HG03520 (cell line): ENCODE data around the gene SCP2D1.
"Not testable (repeated sequence)": the region's sequence is repeated elsewhere in the genome, so short reads cannot be mapped to it uniquely, and the experiment has no call there.

ENCODE experiments used
- ATAC-seq: cut with Tn5 transposase; IDR thresholded peaks from one replicate; pipeline ENCODE4 v1.9.1; 2021; ENCODE audit warnings: mild to moderate bottlenecking, moderate library complexity; ENCODE audit not compliant: unreplicated experiment

The SCP2D1 gene

DNA sequence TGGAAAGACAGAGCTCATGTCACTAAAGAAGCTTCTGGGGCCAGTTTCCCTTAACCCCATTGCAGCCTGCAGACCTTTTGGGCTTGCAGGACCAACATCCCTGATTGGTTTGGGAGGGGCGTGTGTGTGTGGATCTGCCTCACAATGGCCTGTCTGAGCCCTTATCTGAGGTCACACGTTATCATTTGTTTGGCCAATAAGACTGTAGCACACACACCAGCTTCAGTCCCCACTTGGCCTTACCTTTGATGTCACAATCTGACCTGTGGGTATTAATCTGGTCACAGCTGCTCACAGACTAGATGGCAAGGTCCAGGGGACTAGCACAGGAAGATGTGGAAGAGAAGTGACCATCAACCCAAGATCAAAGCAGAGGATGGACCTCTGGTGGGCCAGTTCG is at the start of gene SCP2D1:
SCP2D1 (plus strand) TSS at position 301 of the 400 bp plus-strand sequence; CDS start at position 334, 33 bp downstream.
- ATAC-seq: no peak

DNA sequence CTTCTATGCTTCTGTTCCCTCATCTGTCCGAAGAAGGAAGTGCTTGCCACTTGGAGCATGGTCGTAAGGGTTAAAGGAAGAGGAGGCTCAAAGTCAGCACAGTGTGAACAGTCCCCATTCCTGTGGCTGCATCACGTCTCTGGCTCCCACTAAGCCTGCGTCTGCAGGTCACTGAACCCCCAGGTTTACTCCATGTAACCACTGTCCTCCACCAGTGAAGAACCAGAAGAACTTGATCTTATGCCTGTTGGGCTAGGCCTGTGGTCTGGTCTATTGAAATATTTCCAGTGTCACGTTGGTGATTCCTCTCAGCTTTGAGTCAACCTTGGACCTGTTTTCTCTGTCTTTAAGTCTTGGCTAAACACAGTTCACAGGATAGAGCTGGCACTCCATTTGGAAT is 45.9 kb upstream of the SCP2D1 start:
- no peak for ATAC-seq

DNA sequence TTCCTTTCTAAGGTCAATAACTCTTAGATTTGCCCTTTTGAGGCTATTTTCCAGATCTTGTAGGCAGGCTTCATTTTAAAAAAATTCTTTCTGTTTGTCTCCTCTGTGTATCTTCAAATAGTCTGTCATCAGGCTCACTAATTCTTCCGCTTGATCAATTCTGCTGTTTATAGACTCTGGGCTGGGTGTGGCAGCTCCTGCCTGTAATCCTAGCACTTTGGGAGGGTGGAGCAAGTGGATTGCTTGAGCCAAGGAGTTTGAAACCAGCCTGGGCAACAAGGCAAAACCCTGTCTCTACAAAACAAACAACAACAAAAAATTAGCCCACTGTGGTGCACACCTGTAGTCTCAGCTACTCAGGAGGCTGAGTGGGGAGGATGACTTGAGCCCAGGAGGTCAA is 40.0 kb upstream of the SCP2D1 start:
- ATAC-seq: no peak

DNA sequence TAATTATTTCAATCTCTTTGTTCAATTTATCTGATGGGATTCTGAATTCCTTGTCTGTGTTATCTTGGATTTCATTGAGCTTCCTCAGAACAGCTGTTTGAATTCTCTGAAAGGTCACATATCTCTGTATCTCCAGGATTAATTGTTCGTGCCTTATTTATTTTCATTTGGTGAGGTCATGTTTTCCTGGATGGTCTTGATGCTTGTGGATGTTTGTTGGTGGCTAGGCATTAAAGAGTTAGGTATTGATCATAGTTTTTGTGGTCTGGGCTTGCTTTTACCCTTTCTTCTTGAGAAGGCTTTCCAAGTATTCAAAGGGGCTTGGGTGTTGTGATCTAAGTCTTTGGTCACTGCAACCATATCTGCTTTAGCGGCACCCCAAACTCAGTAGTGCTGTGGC is 39.4 kb upstream of the SCP2D1 start:
- no peak for ATAC-seq

DNA sequence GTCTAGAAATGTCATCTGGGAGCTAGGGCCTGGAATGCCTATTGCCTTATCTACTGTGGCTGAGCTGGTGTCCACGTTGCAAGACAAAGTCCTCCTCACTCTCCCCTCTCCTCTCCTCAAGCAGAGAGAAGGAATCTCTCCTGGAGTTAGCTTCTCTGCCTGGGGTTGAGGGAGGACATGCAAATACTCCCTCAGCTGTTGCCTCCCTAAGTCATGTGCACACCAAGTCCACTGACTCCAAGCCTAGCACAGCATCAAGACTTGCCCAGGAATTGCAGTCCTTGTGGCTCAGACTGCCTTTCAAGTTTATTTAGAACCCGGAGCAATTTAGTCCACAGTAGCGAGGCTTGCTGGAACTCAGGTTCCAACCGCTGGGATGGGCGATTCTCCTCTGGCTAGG is 38.0 kb upstream of the SCP2D1 start:
- ATAC-seq: no peak

DNA sequence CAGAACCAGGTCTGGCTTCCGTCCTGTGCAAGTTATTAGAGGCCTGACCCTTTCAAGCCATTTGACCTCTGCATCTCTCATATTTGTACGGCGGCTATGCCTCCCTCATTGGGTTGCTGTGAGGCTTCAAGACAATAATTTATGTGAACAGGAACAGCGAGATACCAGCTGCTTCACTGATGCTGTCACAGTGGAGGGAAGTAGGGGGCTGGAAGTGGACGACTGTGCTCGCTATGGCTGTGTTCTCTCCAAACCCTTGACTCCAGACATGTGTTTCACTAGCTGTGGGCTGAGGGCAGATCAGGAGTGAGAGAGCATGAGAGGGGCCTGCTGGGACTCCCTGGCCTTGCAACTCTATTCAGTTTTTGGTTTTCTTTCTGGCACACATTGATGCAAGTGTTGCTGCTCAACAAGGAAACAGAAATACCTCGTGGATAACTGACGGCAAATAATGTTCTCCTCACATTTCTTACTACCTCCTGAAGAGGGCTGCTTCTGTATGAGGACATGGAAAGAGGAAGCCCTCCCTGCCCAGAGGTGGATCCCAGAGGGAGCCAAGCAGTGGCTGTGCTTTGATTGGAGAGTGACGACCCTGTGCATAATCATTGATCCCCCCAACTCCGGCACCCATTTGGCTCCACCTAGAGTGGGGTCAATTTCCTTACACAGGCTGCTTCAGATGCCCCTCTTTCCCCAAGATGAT is 34.7 kb upstream of the SCP2D1 start:
- no peak for ATAC-seq

DNA sequence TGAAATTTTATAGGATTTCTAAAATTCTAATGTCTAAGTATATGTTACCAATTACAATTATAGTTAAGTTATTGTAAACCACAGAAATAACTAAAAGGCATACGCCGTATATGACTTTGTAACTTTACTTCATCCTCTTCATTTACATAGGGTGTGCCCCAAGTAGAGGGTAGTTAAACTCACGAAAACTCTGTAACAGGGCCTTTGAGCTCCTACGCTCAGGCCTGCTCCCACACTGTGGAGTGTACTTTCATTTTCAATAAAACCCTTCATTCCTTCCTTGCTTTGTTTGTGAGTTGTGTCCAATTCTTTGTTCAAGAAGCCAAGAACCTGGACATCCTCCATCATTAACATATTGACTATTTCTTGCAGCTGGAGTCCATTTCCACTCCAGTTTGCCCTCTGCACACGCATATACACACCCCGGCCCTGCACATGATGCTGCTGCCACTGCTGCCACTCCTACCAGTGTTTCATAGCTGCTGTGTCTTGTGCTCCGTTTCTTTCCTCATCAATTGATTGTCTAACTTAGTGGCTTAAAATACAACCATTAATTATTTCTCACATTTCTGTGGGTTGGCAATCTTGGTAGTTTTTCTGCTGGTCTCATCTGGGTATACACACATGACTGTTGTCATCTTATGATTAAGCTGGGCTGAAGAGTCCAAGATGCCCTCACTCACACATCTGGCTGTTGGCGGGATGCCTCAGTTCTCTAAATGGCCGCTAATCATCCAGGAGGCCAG is 33.0 kb upstream of the SCP2D1 start:
- ATAC-seq: no peak

DNA sequence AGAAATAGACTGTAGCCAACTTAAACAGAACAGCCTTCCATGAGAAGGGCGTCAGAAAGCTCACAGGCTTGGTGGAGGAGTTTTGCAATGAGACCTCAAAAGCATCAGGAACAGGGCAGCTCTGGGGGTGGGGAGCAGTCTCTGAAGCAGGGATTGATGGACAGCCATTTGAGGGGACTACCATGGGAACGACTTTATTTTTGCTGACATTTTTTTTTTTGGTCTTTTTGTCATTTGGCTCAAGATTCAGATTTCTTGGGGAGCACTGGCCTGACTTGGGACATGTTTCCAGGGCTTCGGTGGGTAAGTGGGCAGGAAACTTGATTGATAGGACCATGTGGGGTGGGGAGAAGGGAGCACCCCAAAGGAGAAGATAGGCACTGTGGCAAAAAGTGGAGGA is 32.1 kb upstream of the SCP2D1 start:
- ATAC-seq: no peak

DNA sequence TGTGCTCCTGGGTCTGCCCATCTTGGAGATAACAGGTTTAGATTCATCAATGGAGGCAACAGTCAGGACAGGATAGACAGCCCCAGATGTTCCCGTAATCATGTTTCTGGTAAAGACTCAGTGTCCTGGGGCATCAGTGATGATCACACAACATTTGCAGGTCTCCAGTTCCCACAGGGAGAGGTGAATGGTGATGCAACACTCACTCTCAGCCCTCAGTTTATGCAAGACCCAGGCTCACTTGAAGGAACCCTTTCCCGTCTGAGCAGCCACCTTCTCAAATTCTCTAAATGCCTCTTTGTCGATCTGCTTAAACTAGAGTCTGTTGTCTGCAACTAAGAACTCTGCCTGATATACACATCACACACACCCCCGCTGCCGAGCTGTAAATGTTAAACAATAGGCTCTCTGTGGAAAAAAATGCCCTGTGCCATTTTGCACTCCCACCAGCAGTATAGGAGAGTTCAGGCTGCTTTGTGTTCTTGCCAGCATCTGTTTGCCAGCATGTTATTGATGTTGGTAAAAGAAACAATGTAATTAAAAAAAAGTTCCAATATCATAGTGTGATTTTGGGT is 30.1 kb upstream of the SCP2D1 start:
- no peak for ATAC-seq

DNA sequence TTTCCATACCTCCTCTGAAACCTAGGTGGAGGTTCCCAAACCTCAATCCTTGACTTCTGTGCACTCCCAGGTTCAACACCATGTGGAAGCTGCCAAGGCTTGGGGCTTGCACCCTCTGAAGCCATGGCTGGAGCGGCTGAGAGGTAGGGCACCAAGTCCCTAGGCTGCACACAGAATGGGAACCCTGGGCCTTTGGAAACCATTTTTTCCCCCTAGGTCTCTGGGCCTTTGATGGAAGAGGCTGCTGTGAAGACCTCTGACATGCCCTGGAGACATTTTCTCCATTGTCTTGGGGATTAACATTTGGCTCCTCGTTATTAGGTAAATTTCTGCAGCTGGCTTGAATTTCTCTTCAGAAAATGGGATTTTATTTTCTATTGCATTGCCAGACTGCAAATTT is 26.5 kb upstream of the SCP2D1 start:
- ATAC-seq: not testable (repeated sequence)

DNA sequence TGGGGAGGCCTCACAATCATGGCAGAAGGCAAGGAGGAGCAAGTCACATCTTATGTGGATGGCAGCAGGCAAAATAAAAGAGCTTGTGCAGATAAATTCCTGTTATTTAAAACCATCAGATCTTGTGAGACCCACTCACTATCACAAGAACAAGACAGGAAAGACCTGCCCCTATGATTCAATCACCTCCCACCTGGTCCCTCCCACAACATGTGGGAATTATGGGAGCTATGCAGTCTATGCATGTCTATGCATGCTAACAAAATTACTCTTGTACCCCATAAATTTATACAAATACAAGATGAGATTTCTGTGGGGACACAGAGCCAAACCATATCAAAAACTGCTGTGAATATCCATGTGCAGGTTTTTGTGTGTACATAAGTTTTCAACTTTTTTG is 25.6 kb upstream of the SCP2D1 start:
- ATAC-seq: no peak

DNA sequence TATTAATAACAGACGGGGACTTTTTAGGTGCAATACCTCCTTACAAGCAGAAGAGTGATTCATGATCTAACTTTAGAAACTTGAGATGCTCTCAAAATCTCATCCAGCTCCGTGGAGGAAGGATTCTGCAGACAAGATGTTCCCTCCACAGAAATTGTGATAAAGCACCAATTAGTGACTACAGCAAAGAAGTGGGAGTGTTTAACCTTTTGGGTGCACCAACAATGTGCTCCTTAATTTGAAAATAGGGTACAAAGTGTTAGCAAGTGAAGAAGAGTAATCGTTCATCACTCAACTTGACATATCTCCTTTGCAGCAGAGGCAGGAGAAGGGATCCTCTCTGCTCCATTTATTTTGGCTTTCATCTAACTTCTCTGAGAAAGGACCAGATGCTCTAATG is 22.8 kb upstream of the SCP2D1 start:
- no peak for ATAC-seq

DNA sequence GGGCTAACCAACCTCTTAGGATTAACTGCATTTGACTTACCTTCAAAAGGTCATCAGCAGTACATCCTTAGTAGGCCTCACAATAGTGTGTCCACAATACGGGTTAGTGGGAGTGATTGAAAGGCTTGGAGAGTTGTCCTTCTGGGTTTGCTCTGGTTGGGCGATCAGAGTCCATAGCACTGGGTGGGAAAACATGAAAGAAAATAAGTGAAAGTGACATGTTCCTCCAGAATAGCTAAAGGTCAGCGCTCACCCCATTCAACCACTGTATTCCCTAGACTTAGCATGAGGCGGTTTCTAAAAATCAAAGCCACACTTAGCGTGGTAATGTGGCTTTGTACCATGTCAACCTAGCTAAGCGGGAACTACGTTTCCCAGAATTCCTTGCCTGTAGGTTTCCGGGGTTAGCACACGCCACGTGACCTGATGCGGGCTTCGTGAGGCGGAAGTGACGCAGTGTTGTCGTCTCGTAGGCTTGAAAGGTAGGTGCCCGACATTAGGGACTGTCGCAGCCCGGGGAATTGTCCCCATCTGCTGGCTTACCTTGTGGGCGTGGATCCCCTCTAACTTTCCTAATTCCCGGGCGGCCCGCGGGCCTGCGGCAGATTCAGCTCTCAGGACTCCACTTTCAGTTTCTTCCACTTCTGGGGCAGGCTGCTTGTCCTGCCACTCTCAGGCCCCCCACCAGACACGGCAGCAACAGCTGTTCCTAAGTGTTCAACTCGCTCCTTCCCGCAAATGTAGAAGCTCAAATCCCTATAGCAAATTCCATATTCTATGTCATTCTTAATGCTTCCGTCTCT is 19.8 kb upstream of the SCP2D1 start:
- peak; percentile 98 for ATAC-seq

DNA sequence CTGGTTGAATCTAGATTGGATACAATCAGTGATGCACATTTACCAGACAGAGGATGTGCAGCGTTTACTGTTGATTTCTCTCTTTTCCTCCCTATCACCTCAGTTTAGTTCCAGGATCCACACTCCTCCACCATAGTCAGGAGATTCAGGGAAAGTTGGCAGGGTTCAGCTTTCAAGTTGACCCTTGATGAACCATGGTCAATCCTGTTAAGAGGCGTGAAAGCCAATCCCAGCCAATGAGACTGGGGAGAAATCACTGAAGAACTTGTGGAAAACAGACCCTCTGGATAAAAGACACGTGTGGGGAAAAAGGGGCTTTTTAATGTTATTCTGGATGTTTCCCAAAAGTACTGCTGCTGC is 19.2 kb upstream of the SCP2D1 start:
- ATAC-seq: no peak

DNA sequence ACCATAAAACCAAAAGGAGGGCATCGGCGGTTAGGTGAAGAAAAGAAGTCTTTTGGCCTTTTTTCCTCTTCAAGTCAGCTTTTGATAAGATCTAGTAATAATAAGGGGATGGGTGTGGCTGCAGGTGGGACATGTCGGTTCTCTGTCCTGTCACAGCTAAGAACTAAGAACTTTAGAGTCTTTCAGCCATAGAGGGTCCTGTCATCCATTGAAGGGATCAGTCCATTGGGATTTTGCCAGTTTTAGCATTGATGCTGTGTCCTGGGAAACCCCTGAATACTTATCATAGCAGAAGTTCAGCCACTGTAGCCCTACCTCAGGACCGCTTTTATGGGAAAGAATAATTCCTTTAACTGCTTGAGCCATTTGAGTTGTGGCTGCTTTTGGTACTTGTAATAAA is 18.2 kb upstream of the SCP2D1 start:
- no peak for ATAC-seq

DNA sequence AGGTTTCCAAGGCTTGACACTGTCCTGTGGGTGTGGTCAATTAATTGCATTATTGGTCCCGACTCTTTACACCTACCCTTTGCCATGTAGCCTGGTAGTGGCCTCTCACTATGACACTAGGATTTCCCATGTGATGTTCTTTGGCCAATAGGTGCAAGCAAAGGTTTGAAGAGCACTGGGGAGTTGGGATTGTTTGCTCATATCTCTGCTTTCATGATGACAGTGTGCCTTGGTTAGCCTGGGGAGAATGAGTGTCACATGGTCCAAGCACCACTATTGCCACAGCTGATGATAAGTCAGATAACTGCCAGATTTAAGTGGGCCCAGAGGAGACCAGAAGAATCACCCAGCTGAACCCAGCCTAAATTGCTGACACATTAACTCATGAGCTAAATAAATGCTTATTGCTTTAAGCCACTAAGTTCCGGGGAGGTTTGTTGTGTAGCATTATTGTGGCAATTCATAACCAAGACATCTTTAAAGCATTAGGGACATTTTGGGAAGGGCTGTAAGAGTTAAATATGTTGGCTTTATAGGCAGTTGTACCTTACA is 17.2 kb upstream of the SCP2D1 start:
- ATAC-seq: no peak

DNA sequence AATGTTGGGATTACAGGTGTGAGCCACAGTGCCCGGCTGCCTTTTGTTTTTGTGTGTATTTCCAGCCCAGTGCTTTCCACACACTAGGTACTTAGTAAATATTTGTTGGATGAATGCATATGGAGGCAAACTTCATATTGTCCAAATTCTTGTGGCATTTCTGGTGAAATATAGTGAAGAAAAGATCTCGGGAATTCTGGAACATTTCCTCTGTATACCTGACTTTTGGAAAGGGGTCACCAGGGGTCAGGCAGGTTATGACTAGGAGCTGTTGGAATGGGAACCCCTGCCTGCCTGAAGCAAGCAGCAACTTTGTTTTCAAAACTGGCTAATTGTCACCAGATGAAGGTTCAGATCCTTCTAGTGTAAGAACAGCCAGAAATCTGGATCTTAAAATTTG is 12.1 kb upstream of the SCP2D1 start:
- no peak for ATAC-seq

DNA sequence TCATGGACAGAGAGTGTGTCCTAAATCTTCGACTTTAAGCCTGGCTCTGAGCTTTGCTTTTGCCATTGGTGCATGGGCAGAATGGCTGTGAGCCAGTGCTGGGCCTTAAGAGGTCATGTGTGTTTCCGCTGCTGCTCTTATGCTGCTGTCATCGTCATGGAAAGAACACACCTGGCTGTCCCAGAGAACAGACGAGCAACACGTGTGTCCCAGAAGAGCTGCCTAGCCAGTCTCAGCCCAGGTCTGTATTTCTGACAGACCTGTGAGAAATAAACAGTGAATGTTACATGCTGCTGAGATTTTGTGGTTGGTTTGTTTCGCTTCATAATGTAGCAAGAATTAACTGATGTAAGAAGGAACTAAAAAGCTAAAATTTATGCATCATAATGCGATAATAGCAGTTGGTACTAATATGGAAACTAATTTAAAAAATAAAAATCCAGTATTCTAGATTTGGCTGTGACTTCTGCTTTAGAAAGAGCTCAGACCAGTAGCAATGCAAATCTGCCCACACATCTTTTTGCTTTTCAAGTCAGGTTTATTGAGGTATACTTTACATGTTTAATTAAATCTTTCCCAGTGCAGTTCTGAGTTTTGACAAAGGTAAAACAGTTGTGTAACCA is 11.5 kb upstream of the SCP2D1 start:
- peak; percentile 80 for ATAC-seq

DNA sequence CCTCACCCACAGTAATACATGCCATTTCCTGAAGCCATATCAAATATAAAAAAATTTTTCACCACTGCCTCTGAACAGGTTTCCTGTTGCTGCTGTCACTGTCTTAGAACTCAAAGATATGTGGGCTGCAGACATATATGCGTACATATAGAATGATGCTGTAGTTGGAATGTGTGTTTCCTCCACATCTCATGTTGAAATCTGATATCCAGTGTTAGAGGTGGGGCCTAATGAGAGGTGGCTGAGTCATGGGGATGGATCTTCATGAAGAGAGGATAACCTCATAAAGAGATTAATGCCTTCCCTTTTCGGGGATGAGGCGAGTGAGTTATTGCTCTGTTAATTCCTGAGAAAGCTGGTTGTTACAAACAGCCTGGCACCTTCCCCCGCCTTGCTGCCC is 7.7 kb upstream of the SCP2D1 start:
- no peak for ATAC-seq

DNA sequence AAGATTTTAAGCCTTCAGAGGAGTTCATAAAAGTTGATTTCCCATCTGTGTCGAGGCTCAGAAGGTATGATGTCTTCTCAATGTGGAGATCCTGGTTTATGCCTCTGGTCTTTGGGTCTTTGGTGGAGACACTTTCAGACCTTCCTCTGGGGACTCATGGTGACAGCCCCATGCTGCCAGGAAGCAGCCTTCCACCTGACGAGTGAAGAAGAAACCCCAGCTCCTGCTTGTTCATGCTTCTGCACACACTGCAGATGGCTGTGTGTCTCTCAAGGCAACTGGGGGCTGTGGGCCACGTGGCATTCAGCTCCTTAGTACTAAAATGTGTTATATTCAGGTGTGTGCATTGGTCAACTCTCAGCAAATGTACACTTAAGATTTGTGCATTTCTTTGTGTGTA is 4.9 kb upstream of the SCP2D1 start:
- no peak for ATAC-seq

DNA sequence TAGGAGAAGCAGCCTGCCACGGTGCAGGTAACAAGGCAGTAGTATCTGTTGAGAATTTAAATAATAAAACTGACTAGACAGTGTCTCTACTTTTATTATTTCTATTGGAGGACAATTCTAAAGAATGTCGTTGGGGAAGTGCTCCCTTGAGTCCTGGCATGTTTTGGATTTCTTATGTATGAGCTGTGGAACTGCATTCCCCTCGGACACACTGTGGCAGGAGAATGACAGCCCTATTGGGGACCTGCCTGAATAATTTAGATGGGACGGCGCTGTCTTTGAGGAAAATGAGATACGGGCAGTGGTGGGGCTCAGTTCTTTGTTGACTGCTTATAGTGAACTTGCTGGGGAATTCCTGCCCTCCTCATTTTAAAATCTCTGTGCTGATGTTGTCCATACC is 2.4 kb upstream of the SCP2D1 start:
- ATAC-seq: no peak
